HG03460 (cell line): ENCODE results near the gene GRAMD1C.
"Not testable (repeated sequence)": the region's sequence is repeated elsewhere in the genome, so short reads cannot be mapped to it uniquely, and the experiment has no call there.

Source experiments
- ATAC-seq: cut with Tn5 transposase; IDR thresholded peaks from one replicate; pipeline ENCODE4 v1.9.1; 2021; ENCODE audit not compliant: unreplicated experiment

Gene GRAMD1C

DNA sequence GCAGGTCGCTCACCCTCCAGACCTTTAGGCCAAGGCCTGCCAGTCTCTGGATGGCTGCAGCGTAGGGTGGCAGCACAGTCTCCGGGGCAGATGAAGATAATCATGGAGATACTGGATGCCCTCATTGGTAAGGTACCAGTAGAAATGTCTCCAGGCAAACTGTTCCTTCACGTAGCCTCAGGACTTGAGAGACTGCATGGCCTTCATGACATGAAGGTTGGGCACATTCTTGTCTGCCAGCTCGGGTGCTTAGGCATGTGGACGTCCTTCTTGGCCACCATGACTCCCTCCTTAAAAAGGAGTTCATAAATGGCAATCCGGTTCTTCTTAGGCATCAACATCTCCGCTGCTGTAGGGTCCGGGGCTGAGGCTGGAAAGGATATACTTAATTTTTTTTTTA, 11.8 kb downstream of the GRAMD1C start:
- ATAC-seq: not testable (repeated sequence)

DNA sequence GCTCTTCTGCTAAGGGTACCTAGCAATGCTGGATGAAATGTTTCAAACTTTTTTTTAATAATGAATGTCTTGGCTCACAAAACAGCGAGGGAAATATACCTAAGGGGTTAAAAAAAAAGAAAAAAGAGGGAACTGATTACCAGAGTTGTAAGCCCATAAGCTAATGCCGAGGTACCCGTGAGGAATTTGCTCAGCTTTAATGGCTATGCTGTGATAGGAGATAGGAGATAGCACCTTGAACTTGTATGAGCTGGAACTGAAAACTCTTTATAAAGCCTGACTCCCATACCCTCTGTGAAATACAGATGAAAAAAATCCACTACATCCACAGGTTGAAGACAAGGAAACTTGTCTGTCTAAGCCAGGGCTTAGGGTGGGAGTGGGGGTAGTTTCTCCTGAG, 13.9 kb downstream of the GRAMD1C start:
- no peak for ATAC-seq

- ATAC-seq: no peak
These were observed 28.9 kb downstream of the GRAMD1C start for GRCh38 chr3:113867506-113867905.

- no peak for ATAC-seq
These were observed 34.7 kb downstream of the GRAMD1C start for GRCh38 chr3:113873293-113873692.

DNA sequence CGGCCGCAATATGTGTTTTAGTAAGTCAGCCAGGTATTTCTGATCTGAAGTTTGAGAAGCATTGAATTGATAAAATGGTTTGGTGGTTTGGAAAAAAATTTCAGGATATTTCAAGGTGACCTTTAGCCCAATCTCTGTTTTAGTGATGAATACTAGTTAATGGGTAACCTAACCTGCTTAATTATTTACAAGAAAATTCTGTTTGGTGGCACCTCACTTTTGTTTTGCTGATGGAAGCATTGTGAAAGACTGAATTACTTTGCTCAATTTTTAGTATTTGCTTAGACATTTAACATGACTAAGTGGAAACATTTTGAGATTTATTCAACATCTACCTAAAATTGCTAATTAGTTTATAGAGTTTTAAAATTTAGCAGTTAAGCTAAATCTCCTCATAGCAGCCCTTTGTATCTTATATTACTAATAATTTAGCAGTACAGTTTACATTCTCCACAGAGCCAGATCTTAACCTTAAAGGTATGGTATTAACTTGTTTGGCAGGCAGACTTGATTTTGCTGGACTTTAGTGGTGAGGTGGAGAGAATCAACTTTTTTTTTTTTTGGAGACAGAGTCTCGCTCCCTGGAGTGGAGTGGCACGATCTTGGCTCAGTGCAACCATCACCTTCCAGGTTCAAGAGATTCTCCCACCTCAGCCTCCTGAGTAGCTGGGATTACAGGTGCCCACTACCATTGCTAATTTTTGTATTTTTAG, 35.4 kb downstream of the GRAMD1C start:
- no peak for ATAC-seq

- ATAC-seq: no peak
These were observed 39.8 kb downstream of the GRAMD1C start for GRCh38 chr3:113878403-113878802.

DNA sequence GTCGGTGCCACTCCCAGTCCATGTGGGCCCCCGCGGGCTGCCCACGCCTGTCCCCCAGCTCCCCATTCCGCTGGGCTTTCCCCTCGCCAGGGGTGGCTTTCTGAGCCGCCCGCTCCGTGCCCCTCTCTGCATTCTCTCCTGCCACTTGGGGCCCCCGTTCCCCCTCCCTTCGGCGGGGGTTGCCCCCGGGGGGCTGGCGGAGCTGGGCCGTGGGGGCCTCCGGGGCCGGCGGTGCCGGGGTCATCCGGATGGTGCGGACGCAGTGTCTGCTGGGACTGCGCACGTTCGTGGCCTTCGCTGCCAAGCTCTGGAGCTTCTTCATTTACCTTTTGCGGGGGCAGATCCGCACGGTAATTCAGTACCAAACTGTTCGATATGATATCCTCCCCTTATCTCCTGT, 46.5 kb downstream of the GRAMD1C start:
- ATAC-seq: no peak

- no peak for ATAC-seq
These were observed 51.8 kb downstream of the GRAMD1C start for GRCh38 chr3:113890256-113890900.

DNA sequence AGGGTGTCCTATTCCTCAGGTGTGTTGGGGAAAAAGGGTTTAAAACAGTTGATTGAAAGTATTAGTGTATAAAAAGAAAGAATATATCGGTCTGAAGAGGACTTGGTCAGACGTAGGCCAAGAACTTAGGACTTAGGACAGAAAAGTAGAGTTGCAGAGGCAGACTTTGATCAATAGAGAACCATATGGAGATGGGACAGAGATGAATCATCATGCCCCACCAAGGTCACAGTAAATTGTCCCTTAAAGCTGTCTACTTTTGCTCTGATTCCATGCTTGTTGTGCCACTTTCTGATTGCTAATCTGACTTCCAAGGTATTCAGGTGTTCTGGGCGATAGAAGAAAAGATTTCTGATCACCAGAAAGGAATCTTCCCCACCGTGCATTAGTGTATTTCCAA, 56.3 kb downstream of the GRAMD1C start:
- ATAC-seq: no peak

DNA sequence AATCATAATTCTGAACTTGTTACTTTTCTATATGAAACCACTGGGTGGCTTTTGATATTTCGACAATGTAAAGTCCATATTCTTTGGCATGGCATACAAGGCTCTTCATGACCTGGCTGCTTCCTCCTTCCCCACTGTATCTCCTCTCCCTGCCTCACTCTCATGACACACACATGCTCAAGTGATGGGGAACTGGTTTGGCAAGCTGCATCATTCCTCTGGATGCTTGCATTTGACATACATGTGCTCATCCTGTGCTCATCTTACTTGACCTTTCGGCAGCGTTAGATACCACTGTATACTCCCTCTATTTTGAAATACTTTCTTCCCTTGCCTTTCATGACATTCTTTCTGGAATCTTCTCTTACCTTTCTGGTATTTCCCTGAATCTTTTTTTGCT, 57.4 kb downstream of the GRAMD1C start:
- ATAC-seq: no peak

DNA sequence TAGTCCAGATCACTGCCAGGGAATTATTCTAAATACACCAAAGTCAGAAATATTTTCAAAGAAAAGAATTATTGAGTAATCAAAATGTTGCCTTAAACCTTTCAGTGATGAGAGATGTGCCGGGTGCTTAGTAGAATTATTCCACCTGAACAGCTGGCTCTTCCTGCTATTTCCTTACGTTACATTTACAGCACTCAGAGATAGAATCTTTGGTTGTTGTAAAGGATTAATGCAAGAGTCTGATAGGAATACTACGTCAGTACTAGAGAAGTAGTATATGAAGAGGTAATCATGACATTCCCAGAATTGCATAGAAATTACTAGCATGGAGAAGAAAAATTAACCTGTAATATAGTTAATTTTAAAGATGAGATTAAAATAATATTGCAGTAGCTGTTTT, 58.3 kb downstream of the GRAMD1C start:
- no peak for ATAC-seq

- ATAC-seq: no peak
These were observed 58.8 kb downstream of the GRAMD1C start for GRCh38 chr3:113897373-113897777.

DNA sequence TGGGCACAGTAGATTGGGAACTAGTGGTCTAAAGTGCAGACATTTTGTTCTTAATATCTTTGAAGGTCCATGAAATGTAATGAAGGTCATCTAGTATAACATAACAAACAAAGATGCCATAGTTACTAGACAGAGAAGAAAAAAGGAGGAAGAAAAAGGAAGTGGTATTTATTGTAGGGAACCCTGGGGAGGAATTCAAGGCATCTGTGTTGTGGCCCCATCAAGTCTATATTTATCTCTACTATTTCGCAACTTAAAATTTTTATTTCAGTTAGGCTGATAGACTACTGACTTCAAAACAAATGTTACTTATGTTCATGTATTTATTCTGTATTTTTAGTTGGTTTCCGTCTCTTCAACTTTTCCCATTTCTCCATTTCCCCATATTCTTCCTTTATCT, 60.3 kb downstream of the GRAMD1C start:
- ATAC-seq: no peak

GRCh38 chr3:113906568-113907140, 68.1 kb downstream of the GRAMD1C start:
- no peak for ATAC-seq

DNA sequence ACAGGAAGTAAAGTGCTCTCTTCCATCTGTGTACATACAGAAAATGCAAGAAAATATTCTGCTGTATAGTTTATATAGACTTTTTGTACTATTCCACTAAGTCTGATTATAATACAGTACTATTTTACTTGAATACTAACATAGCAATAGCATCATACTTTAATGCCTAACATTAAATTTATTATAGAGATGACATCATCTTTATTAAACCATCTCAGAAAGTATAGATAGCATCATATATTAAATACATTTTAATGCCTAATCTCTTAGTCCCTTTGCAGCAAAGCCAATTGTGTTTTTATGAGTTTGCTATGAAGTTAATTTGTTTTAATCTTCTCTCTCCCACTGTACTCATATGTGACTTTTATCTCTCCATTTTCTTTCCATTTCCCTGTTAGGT, 69.5 kb downstream of the GRAMD1C start:
- no peak for ATAC-seq

GRCh38 chr3:113910966-113911365, 72.4 kb downstream of the GRAMD1C start:
- no peak for ATAC-seq

DNA sequence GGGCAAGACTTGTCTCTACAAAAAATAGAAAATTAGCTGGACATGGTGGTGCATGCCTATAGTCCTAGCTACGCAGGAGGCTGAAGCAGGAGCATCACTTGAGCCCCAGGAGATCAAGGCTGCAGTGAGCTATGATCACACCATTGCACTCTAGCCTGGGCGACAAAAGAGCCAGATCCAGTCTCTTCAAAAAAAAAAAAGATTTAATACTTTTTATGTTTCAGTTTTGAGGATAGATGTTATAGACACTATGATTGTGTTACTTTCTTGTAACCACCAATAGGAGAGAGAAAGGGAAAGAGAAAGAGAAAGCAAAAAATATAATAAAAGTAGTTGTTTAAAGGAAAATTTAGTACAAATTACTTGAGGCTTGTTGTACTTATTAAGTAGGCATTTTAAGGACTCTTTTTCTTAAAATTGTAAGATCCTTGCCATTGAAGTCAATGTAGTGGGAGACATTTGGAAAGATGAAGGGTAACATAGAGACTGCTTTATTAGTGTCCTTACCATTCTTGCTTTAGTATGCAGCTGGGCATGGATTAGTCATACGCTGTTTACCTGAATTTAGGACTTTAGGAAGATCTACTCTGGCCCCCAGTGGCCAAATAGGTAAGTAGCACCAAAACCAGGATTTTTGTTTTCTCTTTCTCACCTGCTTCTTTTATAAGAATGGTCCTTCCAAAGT, 74.1 kb downstream of the GRAMD1C start:
- ATAC-seq: peak; percentile 96

GRCh38 chr3:113914646-113915045, 76.1 kb downstream of the GRAMD1C start:
- no peak for ATAC-seq

GRCh38 chr3:113927556-113927955, 89.0 kb downstream of the GRAMD1C start:
- no peak for ATAC-seq

GRCh38 chr3:113946831-113947230, 108.2 kb downstream of the GRAMD1C start:
- no peak for ATAC-seq

GRCh38 chr3:113947372-113948014, 108.9 kb downstream of the GRAMD1C start, which contains the start of gene ZDHHC23:
ZDHHC23 (plus strand) TSS chr3:113948013; CDS start chr3:113948803, 790 bp downstream.
- peak; percentile 76 for ATAC-seq
